ENCODE results near the gene KLHL25.
A peak's percentile ranks its signal among the peaks of the same experiment; 100 is the strongest.

Gene KLHL25

GRCh38 chr15:85794598-85795336 lies at the start of gene KLHL25:
Gene KLHL25, minus strand, starts transcription at chr15:85794925. Its CDS starts 25,115 bp downstream, at chr15:85769810.
- DNase-seq (ENCODE audit: extremely low spot score) = peak; percentile 99
- TF ChIP-seq NFRKB (IDR thresholded peaks at IDR 0.05) = no peak
- TF ChIP-seq CTBP1 (IDR thresholded peaks at IDR 0.05; ENCODE audit: borderline replicate concordance) = no peak
- no peak for TF ChIP-seq HDGF (IDR thresholded peaks at IDR 0.05; ENCODE audit: borderline replicate concordance)
- no peak for TF ChIP-seq ZNF384 (IDR thresholded peaks at IDR 0.05)
- no peak for TF ChIP-seq SP1 (IDR thresholded peaks at IDR 0.05)
- TF ChIP-seq TARDBP (IDR thresholded peaks at IDR 0.05) = no peak
- TF ChIP-seq BHLHE40 (IDR thresholded peaks at IDR 0.05; ENCODE audit: borderline replicate concordance) = no peak
- no peak for TF ChIP-seq ELF4 (IDR thresholded peaks at IDR 0.05)
- no peak for TF ChIP-seq FOXK2 (IDR thresholded peaks at IDR 0.05)
- 0 out of 2 replicates have a peak, but pooled peaks have one; percentile 2 for TF ChIP-seq ARNT (IDR thresholded peaks at IDR 0.05)
- TF ChIP-seq FOXM1 (IDR thresholded peaks at IDR 0.05; ENCODE audit: borderline replicate concordance) = no peak
- TF ChIP-seq PKNOX1 (IDR thresholded peaks at IDR 0.05) = peak; percentile 98
- peak; percentile 76 for TF ChIP-seq LEF1 (IDR thresholded peaks at IDR 0.05; ENCODE audit: borderline replicate concordance)
- no peak for TF ChIP-seq FOXA1 (IDR thresholded peaks at IDR 0.05)
- TF ChIP-seq SUZ12 (IDR thresholded peaks at IDR 0.05) = no peak
- TF ChIP-seq L3MBTL2 (conservative IDR thresholded peaks at IDR 0.05) = 0 out of 2 replicates have a peak, but pooled peaks have one; percentile 7
- ChIA-PET POLR2A (interaction anchor here (1.1 to 1.3 kb wide), 2 partner anchors 9 to 16 kb away, joined by 3 read pairs; no protein-coding TSS in a partner anchor), CTCF (interaction anchor here (0.6 to 1.8 kb wide), 2 partner anchors 46 to 650 kb away, joined by 3 to 8 read pairs; no protein-coding TSS in a partner anchor)

- TF ChIP-seq SUZ12 (IDR thresholded peaks at IDR 0.05) (no peak), CTBP1 (IDR thresholded peaks at IDR 0.05; ENCODE audit: borderline replicate concordance) (no peak), BHLHE40 (IDR thresholded peaks at IDR 0.05; ENCODE audit: borderline replicate concordance) (no peak), ARNT (IDR thresholded peaks at IDR 0.05) (no peak), L3MBTL2 (conservative IDR thresholded peaks at IDR 0.05) (no peak), FOXK2 (IDR thresholded peaks at IDR 0.05) (no peak), NFRKB (IDR thresholded peaks at IDR 0.05) (no peak), FOXM1 (IDR thresholded peaks at IDR 0.05; ENCODE audit: borderline replicate concordance) (no peak), SP1 (IDR thresholded peaks at IDR 0.05) (no peak), HDGF (IDR thresholded peaks at IDR 0.05; ENCODE audit: borderline replicate concordance) (no peak), ELF4 (IDR thresholded peaks at IDR 0.05) (no peak), TARDBP (IDR thresholded peaks at IDR 0.05) (no peak), FOXA1 (IDR thresholded peaks at IDR 0.05) (no peak), ZNF384 (IDR thresholded peaks at IDR 0.05) (no peak), LEF1 (IDR thresholded peaks at IDR 0.05; ENCODE audit: borderline replicate concordance) (no peak), PKNOX1 (IDR thresholded peaks at IDR 0.05) (no peak)
- ChIA-PET POLR2A (no interaction called here), CTCF (interaction anchor here (0.6 to 2.6 kb wide), 12 partner anchors 8 to 1069 kb away, joined by 3 to 20 read pairs (median 4); no protein-coding TSS in a partner anchor)
- DNase-seq (ENCODE audit: extremely low spot score) = no peak
These were observed 46.1 kb upstream of the KLHL25 start for GRCh38 chr15:85840802-85841152.

GRCh38 chr15:85840079-85840801 lies 45.5 kb upstream of the KLHL25 start:
- ChIA-PET POLR2A (no interaction called here), CTCF (interaction anchor here (0.6 to 2.6 kb wide), 13 partner anchors 8 to 916 kb away, joined by 3 to 20 read pairs (median 4); no protein-coding TSS in a partner anchor)
- 0 out of 2 replicates have a peak, but pooled peaks have one; percentile 35 for TF ChIP-seq L3MBTL2 (conservative IDR thresholded peaks at IDR 0.05)
- no peak for TF ChIP-seq ELF4 (IDR thresholded peaks at IDR 0.05)
- DNase-seq (ENCODE audit: extremely low spot score) = peak; percentile 94

GRCh38 chr15:85839643-85840042 lies 44.9 kb upstream of the KLHL25 start:
- TF ChIP-seq BHLHE40 (IDR thresholded peaks at IDR 0.05; ENCODE audit: borderline replicate concordance) (no peak), CTBP1 (IDR thresholded peaks at IDR 0.05; ENCODE audit: borderline replicate concordance) (no peak), LEF1 (IDR thresholded peaks at IDR 0.05; ENCODE audit: borderline replicate concordance) (no peak), FOXK2 (IDR thresholded peaks at IDR 0.05) (no peak), TARDBP (IDR thresholded peaks at IDR 0.05) (no peak), NFRKB (IDR thresholded peaks at IDR 0.05) (no peak), L3MBTL2 (conservative IDR thresholded peaks at IDR 0.05) (no peak), ZNF384 (IDR thresholded peaks at IDR 0.05) (no peak)
- POLR2A ChIA-PET = no interaction called here
- CTCF ChIA-PET = interaction anchor here (0.6 to 2.6 kb wide), 8 partner anchors 9 to 917 kb away, joined by 3 to 20 read pairs (median 4); no protein-coding TSS in a partner anchor
- DNase-seq (ENCODE audit: extremely low spot score) = no peak

GRCh38 chr15:85838655-85839054 lies 43.9 kb upstream of the KLHL25 start:
- POLR2A ChIA-PET = no interaction called here
- TF ChIP-seq SUZ12 (IDR thresholded peaks at IDR 0.05) (no peak), ELF4 (IDR thresholded peaks at IDR 0.05) (no peak), CTBP1 (IDR thresholded peaks at IDR 0.05; ENCODE audit: borderline replicate concordance) (no peak), PKNOX1 (IDR thresholded peaks at IDR 0.05) (no peak), ARNT (IDR thresholded peaks at IDR 0.05) (no peak), TARDBP (IDR thresholded peaks at IDR 0.05) (no peak), NFRKB (IDR thresholded peaks at IDR 0.05) (no peak), L3MBTL2 (conservative IDR thresholded peaks at IDR 0.05) (no peak), BHLHE40 (IDR thresholded peaks at IDR 0.05; ENCODE audit: borderline replicate concordance) (no peak), FOXA1 (IDR thresholded peaks at IDR 0.05) (no peak), SP1 (IDR thresholded peaks at IDR 0.05) (no peak), LEF1 (IDR thresholded peaks at IDR 0.05; ENCODE audit: borderline replicate concordance) (no peak), ZNF384 (IDR thresholded peaks at IDR 0.05) (no peak)
- CTCF ChIA-PET = no interaction called here
- DNase-seq (ENCODE audit: extremely low spot score) = no peak

Data from HEK293T (cell line).